GM12878 (cell line): ENCODE data around the gene NAE1. TPM values are rescaled to one million over a fixed set of nuclear protein-coding genes. Genes with fewer than 3 reads are reported as not detected.
A peak's percentile ranks its signal among the peaks of the same experiment; 100 is the strongest.

Source experiments
- ATAC-seq: fragments of 200-7000 bp; cut with Tn5 transposase; 3 replicates; pipeline ENCODE4 v1.9.1; 2020; ENCODE audit warnings: mild to moderate bottlenecking, moderate library complexity
- BruUV-seq: library from RNA; stranded (reverse); fragments of 400-500 nt; replicated peaks from 2 replicates; lab custom pipeline; 2021; lab: Mats Ljungman, UMichigan
- CTCF ChIA-PET: fragments of 300-600 bp; sonication (Branson Sonifier 250); formaldehyde crosslinking; extraction: SDS; loops from one replicate; lab custom pipeline; 2021; ENCODE audit warnings: inconsistent platforms; lab: Yijun Ruan, JAX
- POLR2A ChIA-PET: fragments of 350-600 bp; formaldehyde crosslinking; extraction: SDS; loops from one replicate; lab custom pipeline; 2021; ENCODE audit warnings: inconsistent platforms; lab: Charles Lee
- RAD21 ChIA-PET: fragments of 300-600 bp; sonication (Branson Sonifier 250); formaldehyde crosslinking; loops from one replicate; lab custom pipeline; 2023; ENCODE audit warnings: antibody characterized with exemption; ENCODE audit not compliant: unreplicated experiment; lab: Charles Lee
- SMC1A ChIA-PET: fragments of 300-600 bp; sonication (Branson Sonifier 250); formaldehyde crosslinking; loops from one replicate; lab custom pipeline; 2023; ENCODE audit not compliant: unreplicated experiment, uncharacterized antibody; lab: Charles Lee
- DNase-seq: peaks from one replicate; pipeline ENCODE4 v3.0.0-alpha.2; 2011; ENCODE audit warnings: low read depth, low spot score
- FAIRE-seq: peaks from 3 replicates; lab custom pipeline; 2011; peaks lifted over from hg19 to GRCh38; lab: Jason Lieb, UNC
- H2AFZ ChIP-seq: 2 replicates; pipeline ENCODE4 v1.6.0; 2011; ENCODE audit warnings: low read depth, low read length, control low read depth; ENCODE audit not compliant: control insufficient read depth
- H3K27ac ChIP-seq: 2 replicates; pipeline ENCODE4 v1.5.1; 2011; ENCODE audit warnings: control low read depth; ENCODE audit not compliant: control insufficient read depth, insufficient read depth
- H3K27me3 ChIP-seq, 2 experiments: replicated peaks in 1 of 2; 2 replicates each; pipeline versions ENCODE4 v1.6.0 to v1.6.1; 2011; ENCODE audit warnings: low read length in 1 of 2; ENCODE audit not compliant: control insufficient read depth in 2 of 2, insufficient read depth in 2 of 2
- H3K36me3 ChIP-seq, 2 experiments: 2 replicates each; pipeline ENCODE4 v1.5.1; 2011; ENCODE audit warnings: low read length in 1 of 2; ENCODE audit not compliant: control insufficient read depth in 2 of 2, insufficient read depth in 2 of 2
- H3K4me1 ChIP-seq: 2 replicates; pipeline ENCODE4 v1.6.1; 2011; ENCODE audit warnings: mild to moderate bottlenecking, low read length, moderate library complexity, mixed read lengths; ENCODE audit not compliant: control insufficient read depth, insufficient read depth
- H3K4me2 ChIP-seq: 2 replicates; pipeline ENCODE4 v1.6.0; 2011; ENCODE audit warnings: control low read depth; ENCODE audit not compliant: control insufficient read depth, insufficient read depth
- H3K4me3 ChIP-seq: fragments of 200-600 bp; sonication (generic); 2 replicates; pipeline ENCODE4 v1.5.1; 2016
- H3K79me2 ChIP-seq: 2 replicates; pipeline ENCODE4 v1.6.0; 2011; ENCODE audit warnings: low read length; ENCODE audit not compliant: control insufficient read depth, insufficient read depth
- H3K9ac ChIP-seq: 2 replicates; pipeline ENCODE4 v1.8.0; 2011; ENCODE audit warnings: low read length, control low read depth, mixed read lengths; ENCODE audit not compliant: control insufficient read depth, insufficient read depth
- H3K9me3 ChIP-seq: replicated peaks from 3 replicates; pipeline ENCODE4 v1.5.1; 2011; ENCODE audit warnings: mild to moderate bottlenecking, low read length; ENCODE audit not compliant: control insufficient read depth, insufficient read depth
- H4K20me1 ChIP-seq: 2 replicates; pipeline ENCODE4 v1.6.0; 2011; ENCODE audit not compliant: control insufficient read depth, insufficient read depth
- ASH2L ChIP-seq: fragments of 300-600, 200-600 bp; sonication (generic); IDR thresholded peaks from 2 replicates; pipeline ENCODE4 v1.6.1; 2017; ENCODE audit warnings: low read depth, mild to moderate bottlenecking, borderline replicate concordance
- CHD2 ChIP-seq: IDR thresholded peaks from 2 replicates; pipeline ENCODE4 v1.6.1; 2011; ENCODE audit warnings: low read depth, low read length, improper control_type of control experiment, borderline replicate concordance
- CHD4 ChIP-seq: fragments of 200-600 bp; sonication (generic); IDR thresholded peaks from 2 replicates; pipeline ENCODE4 v1.6.1; 2016; ENCODE audit warnings: mild to moderate bottlenecking
- HDAC6 ChIP-seq: fragments of 200-600 bp; sonication (generic); IDR thresholded peaks from one replicate; pipeline ENCODE4 v1.8.0; 2017; ENCODE audit warnings: antibody characterized with exemption; ENCODE audit not compliant: unreplicated experiment
- HSF1 ChIP-seq: fragments of 150-350 bp; IDR thresholded peaks from 2 replicates; pipeline ENCODE4 v1.6.1; 2014; ENCODE audit warnings: mild to moderate bottlenecking, low read depth, low read length
- MEF2A ChIP-seq: IDR thresholded peaks from 2 replicates; pipeline ENCODE4 v1.6.1; 2011; ENCODE audit warnings: low read depth, mild to moderate bottlenecking, low read length, moderate library complexity; ENCODE audit not compliant: insufficient read depth
- NFXL1 ChIP-seq: fragments of 450-650 bp; IDR thresholded peaks from 2 replicates; pipeline ENCODE4 v1.6.1; 2017; ENCODE audit warnings: antibody characterized with exemption, mild to moderate bottlenecking, borderline replicate concordance
- NFYA ChIP-seq: IDR thresholded peaks from 2 replicates; pipeline ENCODE4 v1.6.1; 2011; ENCODE audit warnings: low read depth, mild to moderate bottlenecking, low read length, improper control_type of control experiment, borderline replicate concordance
- POLR2AphosphoS5 ChIP-seq: IDR thresholded peaks from 2 replicates; pipeline ENCODE4 v1.6.1; 2011; ENCODE audit warnings: mild to moderate bottlenecking, low read length, inconsistent platforms
- STAT1 ChIP-seq: fragments of 450-650 bp; conservative IDR thresholded peaks from 2 replicates; pipeline ENCODE4 v1.6.1; 2014; ENCODE audit warnings: antibody characterized with exemption, mild to moderate bottlenecking
- TCF3 ChIP-seq: IDR thresholded peaks from 2 replicates; pipeline ENCODE4 v1.6.1; 2012; ENCODE audit warnings: low read depth, mild to moderate bottlenecking, low read length, borderline replicate concordance; ENCODE audit not compliant: insufficient read depth
- ZNF622 ChIP-seq: fragments of 450-650 bp; IDR thresholded peaks from 2 replicates; pipeline ENCODE4 v1.6.1; 2017; ENCODE audit warnings: mild to moderate bottlenecking, inconsistent platforms
- WGBS: methylation state at CpG from one replicate; pipeline ENCODE4 v1.1.6; 2016; ENCODE audit warnings: low lambda C conversion rate; ENCODE audit not compliant: insufficient replicate concordance, insufficient coverage; ENCODE audit errors: missing lambda C conversion rate; 5-methylcytosine and 5-hydroxymethylcytosine counted together
- in situ Hi-C: fragments of 300-500 bp; cut with MboI; formaldehyde crosslinking; loops from 9 replicates; pipeline ENCODE4 v1.14.3; 2018; ENCODE audit warnings: mixed read lengths
- intact Hi-C: fragments of 100-400 bp; cut with micrococcal nuclease; formaldehyde crosslinking; loops from one replicate; pipeline ENCODE4 v1.14.2; 2022; ENCODE audit not compliant: unreplicated experiment
- polyA plus RNA-seq, 11 experiments: library from polyadenylated mRNA; depleted of rRNA in 4 of 11; unstranded in 6 of 11; stranded (reverse) in 5 of 11; fragments of >200 nt; fragmentation: Nextera tagmentation in 4 of 11; fragmentation: Illumina TruSeq in 1 of 11; extraction: Ambion mirVana in 4 of 11; extraction: Trizol in 1 of 11; gene quantifications; 1 replicate in 1 of 11; 2 replicates in 10 of 11; pipeline versions ENCODE4 v1.2.1 to v1.2.3, GENCODE V29; 2011 to 2016; ENCODE audit warnings: inconsistent platforms in 2 of 11, missing spikeins in 2 of 11, low read depth in 1 of 11
- total RNA-seq, 4 experiments: library from RNA; depleted of rRNA in 3 of 4; stranded (reverse); fragments of >200 nt in 3 of 4; fragmentation: Illumina TruSeq in 1 of 4; extraction: Trizol in 1 of 4; gene quantifications; 2 replicates each; pipeline versions ENCODE4 v1.2.1 to v1.2.3, GENCODE V29; 2013 to 2021
- TF ChIP-seq, protein P1 (sequence below): IDR thresholded peaks from 2 replicates; pipeline ENCODE4 v1.6.1; 2012; ENCODE audit warnings: low read depth, low read length, improper control_type of control experiment

NAE1 gene
- total and polyA plus RNA-seq, 10 of the 15 experiments (the other 5 are each of a cell fraction or from before 2014, with no cell fraction given): 58.7 to 106 (median 78.7) TPM

GRCh38 chr16:66844342-66845079, 13.7 kb upstream of the NAE1 start, which contains the start of gene CA7:
CA7 (plus strand) TSS chr16:66844414; CDS start chr16:66844488, 74 bp downstream.
- in situ Hi-C loops: no loop called here
- Histone ChIP-seq H3K27me3 (peaks cover 4 to 10% of the 10 kb centered on the region in 2 experiments; a peak in 3 of 4 replicates), H3K4me3 (no peak within 1 kb of the TSS), H3K4me2 (peak within 1 kb of the TSS; percentile 33; the same call in 1 of the 2 replicates), H3K9ac (no peak within 1 kb of the TSS), H3K36me3 (no peaks in the 10 kb centered on the region), H4K20me1 (no peaks in the 10 kb centered on the region), H3K79me2 (no peaks in the 10 kb centered on the region), H3K27ac (no peak within 1 kb of the TSS), H2AFZ (no peak within 1 kb of the TSS), H3K9me3 (no peaks in the 10 kb centered on the region)
- 16% methylated on average over 50 of the region's 79 CpGs for WGBS
- ChIA-PET POLR2A (interaction anchor here (0.7 kb wide), 1 partner anchor 81 kb away, joined by 4 read pairs; the partner anchor contains the start of gene RRAD), SMC1A (no interaction called here)
- no TSS peak for BruUV-seq
- no peak for FAIRE-seq
- TF ChIP-seq HDAC6: peak; percentile 72
- no peak for TF ChIP-seq STAT1
- TF ChIP-seq MEF2A: no peak
- no peak for TF ChIP-seq CHD2
- TF ChIP-seq, all 136 proteins: peak for 1
- ChIA-PET CTCF (interaction anchor here (1.8 to 10.4 kb wide), 3 partner anchors 13 to 23 kb away, joined by 7 to 73 read pairs (median 26); partner anchors contain the start of gene NAE1), RAD21 (no interaction called here)
- no peaks in the 10 kb centered on the region for H3K4me1 ChIP-seq
- intact Hi-C loops: no loop called here
- ATAC-seq: no peak; the same call in 2 of the 3 replicates
- no peak for DNase-seq

DNA sequence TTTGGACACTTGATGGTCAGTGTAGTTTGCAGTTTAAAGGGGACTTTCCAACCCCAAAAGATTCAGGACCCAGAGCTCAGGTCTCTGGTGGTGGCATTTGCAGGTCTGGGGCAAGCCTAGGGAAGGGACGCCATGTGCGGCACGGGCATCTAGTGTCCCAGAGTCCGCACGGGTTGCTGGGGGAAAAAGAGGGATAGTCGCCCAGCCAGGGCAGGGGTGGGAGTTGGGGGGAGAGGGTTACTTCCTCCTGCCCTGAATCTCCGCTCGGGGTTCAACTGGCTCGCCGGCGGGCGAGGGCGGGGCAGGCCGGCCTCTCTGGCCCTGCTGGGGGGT, 13.2 kb upstream of the NAE1 start:
- H2AFZ ChIP-seq: no peak overlapping the region
- SMC1A ChIA-PET: no interaction called here
- H3K4me3 ChIP-seq: no peak overlapping the region
- FAIRE-seq (no peak), DNase-seq (no peak), ATAC-seq (no peak)
- no peak overlapping the region for H3K9ac ChIP-seq
- CTCF ChIA-PET: interaction anchor here (1.8 to 3.2 kb wide), 2 partner anchors 13 to 24 kb away, joined by 7 to 26 read pairs; partner anchors contain the start of gene NAE1
- H3K4me2 ChIP-seq: no peak overlapping the region
- no peaks in the 10 kb centered on the region for H3K36me3 ChIP-seq
- RAD21 ChIA-PET: no interaction called here
- BruUV-seq: no TSS peak
- POLR2A ChIA-PET: no interaction called here
- no peaks in the 10 kb centered on the region for H3K9me3 ChIP-seq
- 55% methylated on average over 4 of the region's 14 CpGs for WGBS
- peaks cover 4 to 10% of the 10 kb centered on the region in 2 experiments; a peak in 3 of 4 replicates for H3K27me3 ChIP-seq
- H4K20me1 ChIP-seq: no peaks in the 10 kb centered on the region
- in situ Hi-C loops (no loop called here), intact Hi-C loops (no loop called here)
- H3K79me2 ChIP-seq: no peaks in the 10 kb centered on the region
- no peak overlapping the region for H3K27ac ChIP-seq
- H3K4me1 ChIP-seq: no peaks in the 10 kb centered on the region
- TF ChIP-seq NFYA (no peak), HSF1 (no peak), HDAC6 (no peak), POLR2AphosphoS5 (no peak), NFXL1 (no peak), CHD4 (no peak), TCF3 (no peak), ASH2L (no peak), ZNF622 (no peak)
- TF ChIP-seq, protein P1, sequence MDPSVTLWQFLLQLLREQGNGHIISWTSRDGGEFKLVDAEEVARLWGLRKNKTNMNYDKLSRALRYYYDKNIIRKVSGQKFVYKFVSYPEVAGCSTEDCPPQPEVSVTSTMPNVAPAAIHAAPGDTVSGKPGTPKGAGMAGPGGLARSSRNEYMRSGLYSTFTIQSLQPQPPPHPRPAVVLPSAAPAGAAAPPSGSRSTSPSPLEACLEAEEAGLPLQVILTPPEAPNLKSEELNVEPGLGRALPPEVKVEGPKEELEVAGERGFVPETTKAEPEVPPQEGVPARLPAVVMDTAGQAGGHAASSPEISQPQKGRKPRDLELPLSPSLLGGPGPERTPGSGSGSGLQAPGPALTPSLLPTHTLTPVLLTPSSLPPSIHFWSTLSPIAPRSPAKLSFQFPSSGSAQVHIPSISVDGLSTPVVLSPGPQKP: no peak
